Prostate gland (tissue), 2 donors: ENCODE data around the gene CHST11. TPM values are rescaled to one million over a fixed set of nuclear protein-coding genes. Genes with fewer than 3 reads are reported as not detected.
"Not testable (repeated sequence)": the region's sequence is repeated elsewhere in the genome, so short reads cannot be mapped to it uniquely, and the experiment has no call there.

Experiments used
- DNase-seq: peaks from one replicate; pipeline ENCODE4 v3.0.0-alpha.2; 2019; ENCODE audit warnings: low spot score
- H3K27ac ChIP-seq, 2 donors: fragments of 200-600 bp; sonication (generic); 2 replicates each; pipeline ENCODE4 v1.5.1; 2017 to 2019
- H3K27me3 ChIP-seq: fragments of 200-600 bp; sonication (generic); replicated peaks from 2 replicates; pipeline ENCODE4 v1.5.1; 2019; ENCODE audit not compliant: insufficient read depth
- H3K36me3 ChIP-seq, 2 donors: fragments of 200-600 bp; sonication (generic); 1 replicate in 1 of 2; 2 replicates in 1 of 2; pipeline versions ENCODE4 v1.5.1 to v1.8.1; 2017 to 2019
- H3K4me1 ChIP-seq: fragments of 200-600 bp; sonication (generic); replicated peaks from 2 replicates; pipeline ENCODE4 v1.5.1; 2019
- H3K4me3 ChIP-seq, 2 donors: fragments of 200-600 bp; sonication (generic); 2 replicates each; pipeline ENCODE4 v1.5.1; 2017 to 2019
- H3K9me3 ChIP-seq: fragments of 200-600 bp; sonication (generic); 2 replicates; pipeline ENCODE4 v1.5.1; 2017
- CTCF ChIP-seq, 4 experiments: fragments of 200-600 bp in 2 of 4; fragments of 450-650 bp in 2 of 4; sonication (generic) in 2 of 4; IDR thresholded peaks; 1 replicate in 3 of 4; 2 replicates in 1 of 4; pipeline ENCODE4 v1.5.1; 2016 to 2019; ENCODE audit warnings: antibody characterized with exemption in 4 of 4, mild to moderate bottlenecking in 2 of 4, moderate library complexity in 2 of 4
- POLR2A ChIP-seq: fragments of 450-650 bp; IDR thresholded peaks from one replicate; pipeline ENCODE4 v1.6.1; 2016; ENCODE audit warnings: antibody characterized with exemption, mild to moderate bottlenecking
- POLR2AphosphoS5 ChIP-seq: sonication (generic); formaldehyde crosslinking; IDR thresholded peaks from one replicate; pipeline ENCODE4 v1.6.1; 2017; ENCODE audit warnings: antibody characterized with exemption
- WGBS: methylation state at CpG from one replicate; pipeline ENCODE4 v1.1.5; 2018; 5-methylcytosine and 5-hydroxymethylcytosine counted together
- intact Hi-C: fragments of 100-400 bp; cut with DNase I; formaldehyde crosslinking; loops from one replicate; pipeline ENCODE4 v1.14.2; 2022
- total RNA-seq, 2 donors: library from RNA; depleted of rRNA; stranded (reverse); fragments of >200 nt; gene quantifications; one replicate each; pipeline ENCODE4 v1.1.0, GENCODE V29; 2016

The CHST11 gene
- total RNA-seq, 2 donors from 2014 or later: 10.4 to 25.4 TPM

GRCh38 chr12:104611671-104612070 lies 154.9 kb downstream of the CHST11 start:
- no peak for TF ChIP-seq POLR2A
- TF ChIP-seq POLR2AphosphoS5: no peak
- no peak for TF ChIP-seq CTCF (IDR thresholded peaks at IDR 0.05)
- Histone ChIP-seq H3K27ac (no peak overlapping the region), H3K4me3 (no peak overlapping the region), H3K4me1 (no peaks in the 10 kb centered on the region), H3K9me3 (no peaks in the 10 kb centered on the region), H3K27me3 (no peaks in the 10 kb centered on the region), H3K36me3 (no peaks in the 10 kb centered on the region)
- no peak for DNase-seq
- 97% methylated on average over 12 of the region's 12 CpGs for WGBS
- intact Hi-C loops: no loop called here

- DNase-seq, H3K27me3 ChIP-seq, H3K4me3 ChIP-seq, H3K9me3 ChIP-seq, H3K27ac ChIP-seq, H3K4me1 ChIP-seq, H3K36me3 ChIP-seq, intact Hi-C loops: not testable (repeated sequence)
- WGBS: 91% methylated on average over 3 of the region's 3 CpGs
Measured at GRCh38 chr12:104613372-104613771, 156.6 kb downstream of the CHST11 start.

- no peak for DNase-seq
- no peak for TF ChIP-seq POLR2A
- WGBS: 63% methylated on average over 12 of the region's 12 CpGs
- intact Hi-C loops: no loop called here
- Histone ChIP-seq H3K9me3 (no peaks in the 10 kb centered on the region), H3K27me3 (no peaks in the 10 kb centered on the region), H3K4me3 (no peak overlapping the region), H3K4me1 (no peaks in the 10 kb centered on the region), H3K36me3 (no peaks in the 10 kb centered on the region), H3K27ac (no peak overlapping the region)
Measured at GRCh38 chr12:104615048-104615561, 158.4 kb downstream of the CHST11 start.

- Histone ChIP-seq H3K27me3 (no peaks in the 10 kb centered on the region), H3K36me3 (no peaks in the 10 kb centered on the region), H3K4me3 (no peak overlapping the region), H3K9me3 (no peaks in the 10 kb centered on the region), H3K27ac (no peak overlapping the region), H3K4me1 (no peaks in the 10 kb centered on the region)
- no peak for TF ChIP-seq POLR2AphosphoS5
- TF ChIP-seq CTCF (IDR thresholded peaks at IDR 0.05): no peak
- no peak for TF ChIP-seq POLR2A
- 82% methylated on average over 5 of the region's 5 CpGs for WGBS
- DNase-seq: no peak
- intact Hi-C loops: no loop called here
Measured at GRCh38 chr12:104618691-104619090, 161.9 kb downstream of the CHST11 start.

- H3K4me1 ChIP-seq: no peaks in the 10 kb centered on the region
- no peak for TF ChIP-seq POLR2A
- H3K4me3 ChIP-seq: no peak overlapping the region
- no peaks in the 10 kb centered on the region for H3K9me3 ChIP-seq
- 84% methylated on average over 7 of the region's 7 CpGs for WGBS
- no peaks in the 10 kb centered on the region for H3K27me3 ChIP-seq
- H3K36me3 ChIP-seq: no peaks in the 10 kb centered on the region
- no peak for DNase-seq
- intact Hi-C loops: no loop called here
- H3K27ac ChIP-seq: no peak overlapping the region
Measured at GRCh38 chr12:104619305-104619704, 162.6 kb downstream of the CHST11 start.

- Histone ChIP-seq H3K4me1 (no peaks in the 10 kb centered on the region), H3K27ac (no peak overlapping the region), H3K36me3 (no peaks in the 10 kb centered on the region), H3K9me3 (no peaks in the 10 kb centered on the region), H3K4me3 (no peak overlapping the region), H3K27me3 (no peaks in the 10 kb centered on the region)
- TF ChIP-seq POLR2AphosphoS5 (no peak), CTCF (IDR thresholded peaks at IDR 0.05) (no peak), POLR2A (no peak)
- WGBS: 62% methylated on average over 5 of the region's 5 CpGs
- intact Hi-C loops: no loop called here
- DNase-seq: no peak
Measured at GRCh38 chr12:104620837-104621531, 164.2 kb downstream of the CHST11 start.
